IPS DF 4.7 (cell line): ENCODE measurements around the gene OPTC.
"Not testable (repeated sequence)": the region's sequence is repeated elsewhere in the genome, so short reads cannot be mapped to it uniquely, and the experiment has no call there.

Experiments
- DNase-seq: peaks from one replicate; pipeline ENCODE4 v3.0.0-alpha.2; 2013; ENCODE audit warnings: low spot score; ENCODE audit errors: extremely low read depth

OPTC gene

GRCh38 chr1:203516906-203517305, 23.0 kb downstream of the OPTC start:
- DNase-seq: no peak

GRCh38 chr1:203517426-203518110, 23.6 kb downstream of the OPTC start:
- no peak for DNase-seq

- DNase-seq: not testable (repeated sequence)
These were observed 24.2 kb downstream of the OPTC start for GRCh38 chr1:203518139-203518538.

GRCh38 chr1:203518541-203518940, 24.6 kb downstream of the OPTC start:
- DNase-seq: no peak

GRCh38 chr1:203519053-203519840, 25.3 kb downstream of the OPTC start:
- DNase-seq: peak; percentile 97

GRCh38 chr1:203519896-203520295, 25.9 kb downstream of the OPTC start:
- no peak for DNase-seq

GRCh38 chr1:203520315-203520714, 26.4 kb downstream of the OPTC start:
- no peak for DNase-seq

GRCh38 chr1:203521074-203521794, 27.3 kb downstream of the OPTC start:
- DNase-seq: no peak

GRCh38 chr1:203521812-203522211, 27.9 kb downstream of the OPTC start:
- no peak for DNase-seq

- no peak for DNase-seq
These were observed 28.3 kb downstream of the OPTC start for GRCh38 chr1:203522237-203522636.

GRCh38 chr1:203523667-203524066, 29.7 kb downstream of the OPTC start:
- DNase-seq: no peak

GRCh38 chr1:203524152-203524551, 30.2 kb downstream of the OPTC start:
- no peak for DNase-seq

- no peak for DNase-seq
These were observed 30.9 kb downstream of the OPTC start for GRCh38 chr1:203524824-203525223.

GRCh38 chr1:203525685-203526084, 31.7 kb downstream of the OPTC start:
- no peak for DNase-seq

GRCh38 chr1:203526130-203526529, 32.2 kb downstream of the OPTC start:
- DNase-seq: no peak

- DNase-seq: no peak
These were observed 32.6 kb downstream of the OPTC start for GRCh38 chr1:203526572-203526971.

GRCh38 chr1:203527013-203527412, 33.1 kb downstream of the OPTC start:
- no peak for DNase-seq

GRCh38 chr1:203528063-203528462, 34.1 kb downstream of the OPTC start:
- no peak for DNase-seq

- DNase-seq: no peak
These were observed 35.3 kb downstream of the OPTC start for GRCh38 chr1:203528976-203529835.

GRCh38 chr1:203531063-203531462, 37.1 kb downstream of the OPTC start:
- no peak for DNase-seq

GRCh38 chr1:203534012-203534411, 40.1 kb downstream of the OPTC start:
- no peak for DNase-seq
